ENCODE results near the gene G6PC1.
A peak's percentile ranks its signal among the peaks of the same experiment; 100 is the strongest.

The G6PC1 gene

GRCh38 chr17:42937712-42938596, 37.4 kb downstream of the G6PC1 start:
- DNase-seq (ENCODE audit: low read depth), result peak; percentile 25

- no peak for DNase-seq (ENCODE audit: low read depth)
Measured at GRCh38 chr17:42944211-42944610, 43.6 kb downstream of the G6PC1 start.

- no peak for DNase-seq (ENCODE audit: low read depth)
Measured at GRCh38 chr17:42946812-42947211, 46.2 kb downstream of the G6PC1 start.

- DNase-seq (ENCODE audit: low read depth), result no peak
Measured at GRCh38 chr17:42950044-42950783, 49.6 kb downstream of the G6PC1 start.

Measured in GM04504 (cell line).